ENCODE measurements around the gene OPCML.

Gene OPCML

DNA sequence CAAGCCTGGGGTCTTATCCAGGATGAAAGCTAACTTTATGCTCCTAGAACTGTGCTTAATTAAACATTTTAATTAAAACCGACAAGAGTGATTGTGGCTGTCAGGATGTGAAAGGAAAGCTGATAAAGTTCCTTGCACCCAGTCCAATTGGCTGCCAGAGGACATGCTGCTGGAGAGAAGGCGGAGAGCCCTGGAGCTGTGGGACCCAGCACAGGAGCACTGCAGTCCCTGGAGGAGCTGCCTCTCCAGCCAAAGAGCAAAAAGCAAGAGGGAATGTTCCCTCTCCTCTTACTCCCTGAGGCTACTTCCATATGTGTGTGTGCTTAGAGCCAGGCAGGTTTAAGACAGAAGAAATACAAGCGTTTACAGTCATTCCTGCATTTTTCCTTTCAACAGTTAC lies 118.6 kb downstream of the OPCML start:
- Mint-ChIP-seq H3K9me3 (no peaks in the 10 kb centered on the region), H3K4me1 (no peaks in the 10 kb centered on the region), H3K27me3 (ENCODE audit: low read depth) (peaks cover 7% of the 10 kb centered on the region), H3K36me3 (ENCODE audit: low read depth) (no peaks in the 10 kb centered on the region), H3K27ac (no peak overlapping the region), H3K4me3 (no peak overlapping the region)
- TF ChIP-seq CTCF (IDR thresholded peaks at IDR 0.05; ENCODE audit: unreplicated experiment in 3 of 3): no peak

GRCh38 chr11:133409799-133410198 lies 122.5 kb downstream of the OPCML start:
- no peak overlapping the region for H3K4me3 Mint-ChIP-seq
- H3K27ac Mint-ChIP-seq: no peak overlapping the region
- H3K27me3 Mint-ChIP-seq (ENCODE audit: low read depth): peaks cover 7% of the 10 kb centered on the region
- TF ChIP-seq CTCF (IDR thresholded peaks at IDR 0.05; ENCODE audit: unreplicated experiment in 3 of 3): no peak
- H3K36me3 Mint-ChIP-seq (ENCODE audit: low read depth): no peaks in the 10 kb centered on the region
- H3K9me3 Mint-ChIP-seq: no peaks in the 10 kb centered on the region
- no peaks in the 10 kb centered on the region for H3K4me1 Mint-ChIP-seq

DNA sequence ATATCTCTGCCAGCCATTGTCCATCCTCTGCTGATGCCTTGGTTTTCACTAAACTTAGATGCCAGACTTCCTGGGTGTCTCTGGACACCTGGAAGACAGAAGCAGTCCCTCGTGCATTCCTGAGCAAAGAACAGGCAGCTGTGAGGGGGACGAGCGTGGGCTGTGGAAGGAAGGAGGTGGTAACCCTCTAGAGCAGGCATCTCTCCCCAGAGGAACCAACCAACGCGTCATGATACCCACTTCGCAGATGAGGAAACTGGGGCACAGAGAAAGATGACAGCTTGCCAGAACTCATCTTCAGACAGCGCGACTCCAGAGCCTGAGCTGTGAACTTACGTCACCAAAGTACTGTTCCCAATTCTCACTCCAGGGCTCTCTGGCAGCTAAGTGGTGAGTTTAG lies 123.4 kb downstream of the OPCML start:
- Mint-ChIP-seq H3K27ac (no peak overlapping the region), H3K4me1 (no peaks in the 10 kb centered on the region), H3K4me3 (no peak overlapping the region), H3K36me3 (ENCODE audit: low read depth) (no peaks in the 10 kb centered on the region), H3K27me3 (ENCODE audit: low read depth) (peaks cover 7% of the 10 kb centered on the region), H3K9me3 (no peaks in the 10 kb centered on the region)
- no peak for TF ChIP-seq CTCF (IDR thresholded peaks at IDR 0.05; ENCODE audit: unreplicated experiment in 3 of 3)

- H3K9me3 Mint-ChIP-seq: no peaks in the 10 kb centered on the region
- no peak overlapping the region for H3K27ac Mint-ChIP-seq
- no peak overlapping the region for H3K4me3 Mint-ChIP-seq
- peaks cover 7% of the 10 kb centered on the region for H3K27me3 Mint-ChIP-seq (ENCODE audit: low read depth)
- no peaks in the 10 kb centered on the region for H3K36me3 Mint-ChIP-seq (ENCODE audit: low read depth)
- no peaks in the 10 kb centered on the region for H3K4me1 Mint-ChIP-seq
- TF ChIP-seq CTCF (IDR thresholded peaks at IDR 0.05; ENCODE audit: unreplicated experiment in 3 of 3): no peak
Measured at GRCh38 chr11:133408402-133408801, 123.9 kb downstream of the OPCML start.

DNA sequence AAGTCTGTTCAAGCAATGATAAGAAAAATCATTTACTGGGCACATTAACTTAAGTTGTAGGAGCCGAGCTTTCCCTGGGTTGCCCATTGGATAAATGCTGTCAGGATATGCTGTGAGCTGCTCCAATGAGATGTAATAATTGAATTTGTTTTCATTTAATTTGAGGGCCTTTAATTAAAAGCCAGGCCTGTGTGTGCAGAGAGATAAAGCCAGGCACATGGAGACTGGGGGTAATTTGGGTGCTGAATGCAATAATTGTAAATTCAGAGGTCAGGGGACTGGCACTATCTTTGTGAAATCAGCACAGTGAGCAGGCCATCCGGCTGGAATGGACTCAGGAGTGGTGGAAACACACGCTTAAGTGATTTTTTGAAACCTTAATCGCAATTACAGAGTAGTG lies 125.8 kb downstream of the OPCML start:
- Mint-ChIP-seq H3K4me3 (no peak overlapping the region), H3K36me3 (ENCODE audit: low read depth) (no peaks in the 10 kb centered on the region), H3K27me3 (ENCODE audit: low read depth) (peaks cover 10% of the 10 kb centered on the region), H3K27ac (no peak overlapping the region), H3K9me3 (no peaks in the 10 kb centered on the region), H3K4me1 (no peaks in the 10 kb centered on the region)
- TF ChIP-seq CTCF (IDR thresholded peaks at IDR 0.05; ENCODE audit: unreplicated experiment in 3 of 3): no peak

DNA sequence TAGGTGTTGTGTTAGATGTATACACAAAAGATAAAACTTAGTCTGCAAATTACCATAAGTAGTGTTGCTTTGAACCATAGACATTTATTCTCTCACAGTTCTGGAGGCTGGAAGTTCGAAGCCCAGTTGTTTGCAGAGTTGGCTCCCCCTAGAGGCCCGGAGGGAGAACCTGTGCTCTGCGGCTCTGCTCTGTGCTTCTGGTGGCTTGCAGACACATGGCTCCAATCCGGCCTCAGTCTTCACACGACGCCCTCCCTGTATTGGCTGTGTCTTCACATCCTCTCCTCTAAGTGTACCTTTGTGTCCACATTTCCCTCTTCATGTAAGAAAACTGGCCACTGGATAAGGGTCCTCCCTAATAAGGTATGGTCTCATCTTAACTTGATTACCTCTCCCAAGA lies 128.4 kb downstream of the OPCML start:
- H3K4me1 Mint-ChIP-seq: no peaks in the 10 kb centered on the region
- H3K27ac Mint-ChIP-seq: no peak overlapping the region
- no peaks in the 10 kb centered on the region for H3K36me3 Mint-ChIP-seq (ENCODE audit: low read depth)
- H3K4me3 Mint-ChIP-seq: no peak overlapping the region
- H3K27me3 Mint-ChIP-seq (ENCODE audit: low read depth): peaks cover 6% of the 10 kb centered on the region
- TF ChIP-seq CTCF (IDR thresholded peaks at IDR 0.05; ENCODE audit: unreplicated experiment in 3 of 3): no peak
- no peaks in the 10 kb centered on the region for H3K9me3 Mint-ChIP-seq
